Hepatocyte (in vitro differentiated cells): ENCODE measurements around the gene PSMG2. TPM values are rescaled to one million over a fixed set of nuclear protein-coding genes. Genes with fewer than 3 reads are reported as not detected.

Experiments used
- DNase-seq: peaks from one replicate; pipeline ENCODE4 v3.0.0-alpha.2; 2016; ENCODE audit warnings: low spot score
- H2AFZ ChIP-seq: fragments of 200-600 bp; sonication (generic); 2 replicates; pipeline ENCODE4 v1.6.0; 2016; ENCODE audit warnings: antibody characterized with exemption, mild to moderate bottlenecking
- H3K27ac ChIP-seq: fragments of 200-600 bp; sonication (generic); 2 replicates; pipeline ENCODE4 v1.5.1; 2016; ENCODE audit warnings: mild to moderate bottlenecking
- H3K27me3 ChIP-seq: fragments of 200-600 bp; sonication (generic); 2 replicates; pipeline ENCODE4 v1.6.1; 2016
- H3K36me3 ChIP-seq: fragments of 200-600 bp; sonication (generic); replicated peaks from 2 replicates; pipeline ENCODE4 v1.5.1; 2016; ENCODE audit warnings: low read depth; ENCODE audit not compliant: insufficient read depth
- H3K4me1 ChIP-seq: fragments of 200-600 bp; sonication (generic); 2 replicates; pipeline ENCODE4 v1.5.1; 2016; ENCODE audit warnings: mild to moderate bottlenecking, moderate library complexity; ENCODE audit not compliant: insufficient read depth
- H3K4me2 ChIP-seq: fragments of 200-600 bp; sonication (generic); 2 replicates; pipeline ENCODE4 v1.6.0; 2016
- H3K4me3 ChIP-seq: fragments of 200-600 bp; sonication (generic); 2 replicates; pipeline ENCODE4 v1.5.1; 2016; ENCODE audit warnings: mild to moderate bottlenecking
- H3K79me2 ChIP-seq: fragments of 200-600 bp; sonication (generic); 2 replicates; pipeline ENCODE4 v1.6.0; 2017; ENCODE audit warnings: mild to moderate bottlenecking
- H3K9me2 ChIP-seq: fragments of 200-600 bp; sonication (generic); replicated peaks from 2 replicates; pipeline ENCODE4 v1.6.0; 2017; ENCODE audit warnings: mild to moderate bottlenecking; ENCODE audit not compliant: insufficient read depth
- H3K9me3 ChIP-seq: fragments of 200-600 bp; sonication (generic); 2 replicates; pipeline ENCODE4 v1.5.1; 2016; ENCODE audit warnings: low read depth, mild to moderate bottlenecking
- H4K20me1 ChIP-seq: fragments of 200-600 bp; sonication (generic); 2 replicates; pipeline ENCODE4 v1.6.0; 2016; ENCODE audit warnings: mild to moderate bottlenecking; ENCODE audit not compliant: insufficient read depth, poor library complexity, severe bottlenecking
- EZH2 ChIP-seq: fragments of 200-600 bp; sonication (generic); IDR thresholded peaks from 2 replicates; pipeline ENCODE4 v1.6.1; 2016; ENCODE audit warnings: antibody characterized with exemption, mild to moderate bottlenecking, borderline replicate concordance
- EZH2phosphoT487 ChIP-seq: fragments of 200-600 bp; sonication (generic); IDR thresholded peaks from one replicate; pipeline ENCODE4 v1.6.1; 2018; ENCODE audit warnings: antibody characterized with exemption, mild to moderate bottlenecking, low read depth, moderate library complexity; ENCODE audit not compliant: unreplicated experiment, severe bottlenecking
- WGBS: methylation state at CpG from one replicate; pipeline ENCODE4 v1.1.6; 2016; ENCODE audit warnings: low lambda C conversion rate; ENCODE audit errors: missing lambda C conversion rate; 5-methylcytosine and 5-hydroxymethylcytosine counted together
- polyA plus RNA-seq: library from polyadenylated mRNA; unstranded; fragments of >200 nt; fragmentation: Nextera tagmentation; extraction: Ambion mirVana; gene quantifications from 2 replicates; pipeline ENCODE4 v1.2.1, GENCODE V29; 2016
- total RNA-seq: library from RNA; depleted of rRNA; stranded (reverse); fragments of >200 nt; gene quantifications from 2 replicates; pipeline ENCODE4 v1.2.3, GENCODE V29; 2014
- TF ChIP-seq, protein P1 (sequence below): fragments of 200-600 bp; sonication (generic); IDR thresholded peaks from 2 replicates; pipeline ENCODE4 v1.5.1; 2016; ENCODE audit warnings: antibody characterized with exemption, mild to moderate bottlenecking; ENCODE audit not compliant: poor library complexity

Gene PSMG2, protein sequence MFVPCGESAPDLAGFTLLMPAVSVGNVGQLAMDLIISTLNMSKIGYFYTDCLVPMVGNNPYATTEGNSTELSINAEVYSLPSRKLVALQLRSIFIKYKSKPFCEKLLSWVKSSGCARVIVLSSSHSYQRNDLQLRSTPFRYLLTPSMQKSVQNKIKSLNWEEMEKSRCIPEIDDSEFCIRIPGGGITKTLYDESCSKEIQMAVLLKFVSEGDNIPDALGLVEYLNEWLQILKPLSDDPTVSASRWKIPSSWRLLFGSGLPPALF
- total RNA-seq (76.2 and 92.0 TPM in 2 replicates), polyA plus RNA-seq (76.2 and 79.4 TPM in 2 replicates)

DNA sequence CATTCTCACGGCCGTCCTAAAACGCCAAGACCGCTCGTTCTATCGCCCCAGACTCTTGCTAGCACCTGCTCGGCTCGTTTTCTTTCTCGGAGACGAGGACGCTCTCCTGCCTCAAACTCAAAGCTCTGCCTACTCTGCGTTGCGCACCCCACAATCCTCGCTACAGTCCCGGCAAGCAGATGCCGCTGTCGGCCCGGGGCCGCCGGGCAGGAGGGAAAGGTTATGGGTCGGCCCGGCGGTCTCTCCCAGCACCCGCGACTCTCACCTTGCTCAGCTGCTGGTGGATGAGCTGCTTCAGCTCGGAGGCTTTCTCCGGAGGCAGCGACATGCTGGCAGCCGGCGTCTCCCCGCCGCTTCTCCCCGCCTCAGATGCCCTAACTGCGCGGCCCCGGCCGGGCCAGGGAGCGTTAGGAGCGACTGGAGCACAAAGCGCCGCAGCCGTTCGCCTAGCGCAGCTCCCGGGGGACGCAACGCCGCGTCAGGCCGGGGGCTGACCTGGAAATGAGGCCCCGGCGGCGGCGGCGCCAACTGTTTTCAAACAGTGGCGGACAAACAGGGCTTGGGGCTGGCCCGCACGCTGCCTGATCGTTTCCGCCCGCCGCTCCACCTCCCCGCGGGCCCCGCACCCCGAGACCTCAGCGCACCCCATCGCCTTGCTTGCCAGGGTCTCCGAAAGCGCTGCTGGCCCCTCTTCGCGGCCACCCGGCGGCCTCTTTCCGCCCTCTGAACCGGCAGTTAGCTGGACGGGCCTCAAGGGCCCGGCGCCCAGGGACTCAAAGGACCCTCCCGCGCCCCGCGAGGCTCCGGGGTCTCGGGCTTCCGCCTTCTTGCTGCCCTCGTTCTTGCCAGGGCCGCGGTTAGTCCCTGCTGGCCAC is at the start of gene PSMG2, which contains the start of gene CEP76:
Gene PSMG2 (plus strand): TSS at position 822 of the 875 bp plus-strand sequence. CDS start 66 bp downstream, outside the sequence.
Gene CEP76 (minus strand): TSS at position 503 of the 875 bp plus-strand sequence. CDS start 175 bp downstream, at position 328.
- DNase-seq = peak; percentile 93
- Histone ChIP-seq H3K27me3 (no peaks in the 10 kb centered on the region), H3K4me2 (peak within 1 kb of the TSS; percentile 81), H3K9me2 (no peaks in the 10 kb centered on the region), H3K4me3 (peak within 1 kb of the TSS; percentile 93), H4K20me1 (peaks cover 5% of the 10 kb centered on the region), H3K4me1 (peaks cover 15% of the 10 kb centered on the region), H3K27ac (peak within 1 kb of the TSS; percentile 99), H2AFZ (peak within 1 kb of the TSS; percentile 97), H3K36me3 (no peaks in the 10 kb centered on the region), H3K9me3 (no peaks in the 10 kb centered on the region), H3K79me2 (peaks cover 60% of the 10 kb centered on the region)
- WGBS = 1% methylated on average over 77 of the region's 89 CpGs
- TF ChIP-seq EZH2 (no peak), EZH2phosphoT487 (no peak)
- TF ChIP-seq, protein P1, sequence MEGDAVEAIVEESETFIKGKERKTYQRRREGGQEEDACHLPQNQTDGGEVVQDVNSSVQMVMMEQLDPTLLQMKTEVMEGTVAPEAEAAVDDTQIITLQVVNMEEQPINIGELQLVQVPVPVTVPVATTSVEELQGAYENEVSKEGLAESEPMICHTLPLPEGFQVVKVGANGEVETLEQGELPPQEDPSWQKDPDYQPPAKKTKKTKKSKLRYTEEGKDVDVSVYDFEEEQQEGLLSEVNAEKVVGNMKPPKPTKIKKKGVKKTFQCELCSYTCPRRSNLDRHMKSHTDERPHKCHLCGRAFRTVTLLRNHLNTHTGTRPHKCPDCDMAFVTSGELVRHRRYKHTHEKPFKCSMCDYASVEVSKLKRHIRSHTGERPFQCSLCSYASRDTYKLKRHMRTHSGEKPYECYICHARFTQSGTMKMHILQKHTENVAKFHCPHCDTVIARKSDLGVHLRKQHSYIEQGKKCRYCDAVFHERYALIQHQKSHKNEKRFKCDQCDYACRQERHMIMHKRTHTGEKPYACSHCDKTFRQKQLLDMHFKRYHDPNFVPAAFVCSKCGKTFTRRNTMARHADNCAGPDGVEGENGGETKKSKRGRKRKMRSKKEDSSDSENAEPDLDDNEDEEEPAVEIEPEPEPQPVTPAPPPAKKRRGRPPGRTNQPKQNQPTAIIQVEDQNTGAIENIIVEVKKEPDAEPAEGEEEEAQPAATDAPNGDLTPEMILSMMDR = no peak

DNA sequence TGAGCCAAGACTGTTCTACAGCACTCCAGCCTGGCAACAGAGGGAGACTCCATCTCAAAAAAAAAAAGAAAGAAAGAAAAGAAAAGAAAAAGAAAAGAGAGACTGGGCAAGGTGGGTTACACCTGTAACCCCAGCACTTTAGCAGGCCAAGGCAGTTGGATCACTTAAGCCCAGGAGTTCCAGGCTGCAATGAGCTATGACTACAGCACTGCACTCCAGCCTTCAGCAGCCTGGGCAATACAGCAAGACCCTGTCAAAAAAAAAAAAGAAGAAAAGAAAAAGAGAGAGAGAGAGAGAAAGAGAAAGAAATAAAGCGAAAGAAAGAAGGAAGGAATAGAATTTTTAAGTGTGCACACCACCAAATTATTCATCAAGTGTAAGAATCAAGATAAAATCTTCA is 47.9 kb upstream of the PSMG2 start:
- peak overlapping the region; percentile 97 for H3K4me2 ChIP-seq
- H3K9me2 ChIP-seq = no peaks in the 10 kb centered on the region
- TF ChIP-seq EZH2 (no peak), EZH2phosphoT487 (no peak)
- TF ChIP-seq, protein P1 = no peak
- no peaks in the 10 kb centered on the region for H3K9me3 ChIP-seq
- no peaks in the 10 kb centered on the region for H3K4me1 ChIP-seq
- H3K27me3 ChIP-seq = no peaks in the 10 kb centered on the region
- no peaks in the 10 kb centered on the region for H3K36me3 ChIP-seq
- H3K27ac ChIP-seq = no peak overlapping the region
- WGBS = 82% methylated on average over 1 of the region's 1 CpG
- no peak for DNase-seq
- no peak overlapping the region for H3K4me3 ChIP-seq
- peaks cover 28% of the 10 kb centered on the region for H4K20me1 ChIP-seq
- H2AFZ ChIP-seq = no peak overlapping the region
- H3K79me2 ChIP-seq = peaks cover 60% of the 10 kb centered on the region

DNA sequence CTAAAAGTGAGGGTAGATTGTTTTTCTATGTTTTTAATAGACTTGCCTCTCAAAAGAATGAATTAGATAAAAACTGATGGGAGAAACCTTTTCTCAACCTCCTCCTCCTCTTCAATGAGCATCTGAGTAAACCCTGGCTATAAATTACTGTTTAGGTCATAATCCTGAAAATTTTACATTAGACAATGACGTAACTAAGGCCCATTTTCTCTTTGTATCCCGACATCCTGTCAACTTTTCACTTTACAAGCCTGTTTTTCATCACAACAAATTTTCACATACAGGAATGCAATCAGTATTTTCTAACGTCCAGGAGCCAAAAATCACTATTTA is 46.3 kb upstream of the PSMG2 start:
- Histone ChIP-seq H2AFZ (peak overlapping the region; percentile 80), H3K9me2 (no peaks in the 10 kb centered on the region), H3K9me3 (no peaks in the 10 kb centered on the region), H3K79me2 (peaks cover 44% of the 10 kb centered on the region), H3K4me3 (peak overlapping the region; percentile 92), H3K36me3 (no peaks in the 10 kb centered on the region), H3K27ac (peak overlapping the region; percentile 96), H4K20me1 (peaks cover 28% of the 10 kb centered on the region), H3K4me2 (peak overlapping the region; percentile 97), H3K27me3 (no peaks in the 10 kb centered on the region), H3K4me1 (no peaks in the 10 kb centered on the region)
- TF ChIP-seq, protein P1 = no peak
- TF ChIP-seq EZH2phosphoT487 = no peak
- TF ChIP-seq EZH2 = no peak
- DNase-seq = no peak
- WGBS = 9% methylated on average over 3 of the region's 3 CpGs
